GM12872 (cell line): ENCODE data around the gene MTMR8.

ENCODE experiments used
- CTCF ChIP-seq: IDR thresholded peaks from 3 replicates; pipeline ENCODE4 v1.5.1; 2011; ENCODE audit warnings: low read depth, mild to moderate bottlenecking, low read length, moderate library complexity; ENCODE audit not compliant: insufficient read depth

Gene MTMR8

GRCh38 chrX:64350521-64350920 lies 44.7 kb downstream of the MTMR8 start:
- no peak for TF ChIP-seq CTCF

- TF ChIP-seq CTCF = no peak
These were observed 45.2 kb downstream of the MTMR8 start for GRCh38 chrX:64350047-64350446.

GRCh38 chrX:64342811-64343210 lies 52.4 kb downstream of the MTMR8 start:
- TF ChIP-seq CTCF = no peak

- TF ChIP-seq CTCF = no peak
These were observed 57.0 kb downstream of the MTMR8 start for GRCh38 chrX:64338296-64338695.

GRCh38 chrX:64334467-64334866 lies 60.8 kb downstream of the MTMR8 start:
- no peak for TF ChIP-seq CTCF

- no peak for TF ChIP-seq CTCF
These were observed 65.0 kb downstream of the MTMR8 start for GRCh38 chrX:64330284-64330683.

- no peak for TF ChIP-seq CTCF
These were observed 73.7 kb downstream of the MTMR8 start for GRCh38 chrX:64321507-64321906.

- no peak for TF ChIP-seq CTCF
These were observed 81.6 kb downstream of the MTMR8 start for GRCh38 chrX:64313624-64314023.
